ENCODE results near the gene NT5C1B.

DNA sequence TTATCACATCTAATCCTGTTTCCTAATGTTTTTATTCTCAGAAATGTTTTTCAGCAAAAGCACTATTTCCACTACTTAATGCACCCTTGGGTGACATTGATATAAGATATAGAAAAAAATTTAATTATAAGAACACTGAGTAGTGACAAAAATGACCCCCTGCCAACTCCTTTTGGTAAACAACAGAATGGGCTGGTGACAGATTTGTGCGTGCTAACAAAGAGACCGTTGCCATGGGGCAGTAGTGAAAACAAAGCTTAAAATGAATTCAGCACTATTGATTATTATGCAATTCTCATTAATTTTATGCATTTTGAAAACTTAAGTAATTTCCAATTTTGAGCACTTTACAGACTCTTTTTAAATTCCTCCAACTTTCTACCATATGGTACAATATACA is 62.0 kb downstream of the NT5C1B start:
- TF ChIP-seq CTCF (IDR thresholded peaks at IDR 0.05) (no peak), POLR2AphosphoS5 (IDR thresholded peaks at IDR 0.05) (no peak)

Data from transverse colon (tissue), 4 donors.